ENCODE data around the gene GNRH2. TPM values are rescaled to one million over a fixed set of nuclear protein-coding genes. Genes with fewer than 3 reads are reported as not detected.
"Not testable (repeated sequence)": the region's sequence is repeated elsewhere in the genome, so short reads cannot be mapped to it uniquely, and the experiment has no call there.

The GNRH2 gene
- total and polyA plus RNA-seq, 2 donors (not counting 3 experiments of a cell fraction or from before 2014, with no cell fraction given): 1.9 TPM; not detected in 1

GRCh38 chr20:3074812-3075211 lies 31.4 kb downstream of the GNRH2 start:
- no peaks in the 10 kb centered on the region for H3K9me3 ChIP-seq (replicated peaks; ENCODE audit: control insufficient read depth, insufficient read depth, low read length)
- CTCF ChIA-PET: interaction anchor here (1.8 kb wide), 1 partner anchor 21 kb away, joined by 6 read pairs; no protein-coding TSS in a partner anchor
- dilution Hi-C loops (cut with MboI; ENCODE audit: extremely low pct_ligation_motif_present, low sequenced_read_pairs): no loop called here

GRCh38 chr20:3075315-3075714 lies 31.9 kb downstream of the GNRH2 start:
- BruUV-seq (replicated peaks); H3K4me1 ChIP-seq (ENCODE audit: control insufficient read depth, extremely low read depth, insufficient read depth, low read length); H3K36me3 ChIP-seq (ENCODE audit: control insufficient read depth in 2 of 2, extremely low read depth in 1 of 2, insufficient read depth in 2 of 2, low read length in 2 of 2); FAIRE-seq; H3K27ac ChIP-seq (ENCODE audit: insufficient read depth, low read depth, low read length); H4K20me1 ChIP-seq (replicated peaks; ENCODE audit: control insufficient read depth, extremely low read depth, insufficient read depth, low read length); dilution Hi-C loops (cut with MboI; ENCODE audit: extremely low pct_ligation_motif_present, low sequenced_read_pairs); DNase-seq (ENCODE audit: low read depth, low spot score); POLR2A ChIA-PET; H3K9ac ChIP-seq (replicated peaks; ENCODE audit: extremely low read depth, insufficient read depth, low read length); H3K79me2 ChIP-seq (ENCODE audit: control insufficient read depth, insufficient read depth, low read length); H3K9me1 ChIP-seq (replicated peaks; ENCODE audit: control insufficient read depth, extremely low read depth, insufficient read depth, low read length); intact Hi-C loops (cut with micrococcal nuclease); H2AFZ ChIP-seq (ENCODE audit: low read depth, low read length); H3K4me2 ChIP-seq (ENCODE audit: insufficient read depth, low read length); H3K4me3 ChIP-seq (replicated peaks in 1 of 3; ENCODE audit: insufficient read depth in 1 of 3, low read depth in 1 of 3, low read length in 3 of 3); H3K9me3 ChIP-seq (replicated peaks; ENCODE audit: control insufficient read depth, insufficient read depth, low read length): not testable (repeated sequence)
- H3K27me3 ChIP-seq (ENCODE audit: control insufficient read depth in 2 of 2, insufficient read depth in 2 of 2, low read length in 2 of 2): peaks cover 6 to 19% of the 10 kb centered on the region in 2 experiments
- CTCF ChIA-PET: interaction anchor here (0.7 kb wide), 1 partner anchor 1570 kb away, joined by 3 read pairs; no protein-coding TSS in a partner anchor

More at GRCh38 chr20:3074812-3075211, 31.4 kb downstream of the GNRH2 start:
- no TSS peak for BruUV-seq (replicated peaks)
- POLR2A ChIA-PET: no interaction called here
- Histone ChIP-seq H3K27me3 (ENCODE audit: control insufficient read depth in 2 of 2, insufficient read depth in 2 of 2, low read length in 2 of 2) (peaks cover 6 to 17% of the 10 kb centered on the region in 2 experiments), H2AFZ (ENCODE audit: low read depth, low read length) (no peak overlapping the region), H3K9me1 (replicated peaks; ENCODE audit: control insufficient read depth, extremely low read depth, insufficient read depth, low read length) (no peaks in the 10 kb centered on the region), H4K20me1 (replicated peaks; ENCODE audit: control insufficient read depth, extremely low read depth, insufficient read depth, low read length) (no peaks in the 10 kb centered on the region), H3K27ac (ENCODE audit: insufficient read depth, low read depth, low read length) (no peak overlapping the region), H3K9ac (replicated peaks; ENCODE audit: extremely low read depth, insufficient read depth, low read length) (no peak overlapping the region), H3K4me1 (ENCODE audit: control insufficient read depth, extremely low read depth, insufficient read depth, low read length) (no peaks in the 10 kb centered on the region), H3K4me3 (replicated peaks in 1 of 3; ENCODE audit: insufficient read depth in 1 of 3, low read depth in 1 of 3, low read length in 3 of 3) (no peak overlapping the region), H3K79me2 (ENCODE audit: control insufficient read depth, insufficient read depth, low read length) (no peaks in the 10 kb centered on the region), H3K4me2 (ENCODE audit: insufficient read depth, low read length) (no peak overlapping the region), H3K36me3 (ENCODE audit: control insufficient read depth in 2 of 2, extremely low read depth in 1 of 2, insufficient read depth in 2 of 2, low read length in 2 of 2) (no peaks in the 10 kb centered on the region)
- FAIRE-seq: no peak
- intact Hi-C loops (cut with micrococcal nuclease): no loop called here
- no peak for DNase-seq (ENCODE audit: low read depth, low spot score)
- TF ChIP-seq JUN (IDR thresholded peaks at IDR 0.05; ENCODE audit: borderline replicate concordance, insufficient read depth, insufficient read length, low read depth) (no peak), CTCF (IDR thresholded peaks at IDR 0.05; ENCODE audit: extremely low read depth in 1 of 2, insufficient read depth in 1 of 2, low read depth in 1 of 2, low read length in 2 of 2) (no peak), MYC (IDR thresholded peaks at IDR 0.05; ENCODE audit: low read depth, low read length) (no peak), FOS (IDR thresholded peaks at IDR 0.05; ENCODE audit: borderline replicate concordance, insufficient read depth, low read length) (no peak), MAX (IDR thresholded peaks at IDR 0.05; ENCODE audit: insufficient read depth, insufficient read length) (no peak), POLR2AphosphoS5 (IDR thresholded peaks at IDR 0.05; ENCODE audit: insufficient read depth, low read depth, low read length) (no peak), GATA2 (IDR thresholded peaks at IDR 0.05; ENCODE audit: insufficient read depth, insufficient read length, low read depth, low read length) (no peak), POLR2A (IDR thresholded peaks at IDR 0.05; ENCODE audit: low read depth, low read length) (no peak), EZH2 (IDR thresholded peaks at IDR 0.05; ENCODE audit: borderline replicate concordance, low read depth, low read length, severe bottlenecking) (no peak)
